HUDEP-2 (cell line): ENCODE data around the gene CDT1.

Source experiments
- DNase-seq, 76 experiments: peaks; one replicate each; lab custom pipeline; 2025; ENCODE audit not compliant: unreplicated experiment in 76 of 76; lab: John Stamatoyannopoulos, UW

The CDT1 gene

GRCh38 chr16:88853325-88853941 is 49.8 kb downstream of the CDT1 start:
- no peak for DNase-seq

- peak in 1 of 76 experiments; percentile 6 for DNase-seq
Observed at GRCh38 chr16:88854306-88855111, 50.9 kb downstream of the CDT1 start.

GRCh38 chr16:88855176-88855575 is 51.6 kb downstream of the CDT1 start:
- no peak for DNase-seq

GRCh38 chr16:88855736-88856121 is 52.1 kb downstream of the CDT1 start:
- no peak for DNase-seq

- no peak for DNase-seq
Observed at GRCh38 chr16:88856122-88856827, 52.7 kb downstream of the CDT1 start.

- DNase-seq = peak in 74 of 76 experiments; percentile 50 to 99 (median 96)
Observed at GRCh38 chr16:88856828-88857727, 53.5 kb downstream of the CDT1 start, which contains the start of the genes GALNS and TRAPPC2L. TSS of gene GALNS (minus strand) at chr16:88856947. CDS start at chr16:88856877, 70 bp downstream. TSS of gene TRAPPC2L (plus strand) at chr16:88857127. CDS start at chr16:88857151, 24 bp downstream.

- DNase-seq = peak in 73 of 76 experiments; percentile 15 to 81 (median 60)
Observed at GRCh38 chr16:88857728-88858339, 54.2 kb downstream of the CDT1 start.
